Duodenal mucosa (tissue), 2 donors: Measurements from ENCODE around the gene ANKRD22.

Experiments
- H3K27ac ChIP-seq: one replicate; pipeline ENCODE4 v1.7.0; 2013; ENCODE audit warnings: low read depth, low read length
- H3K27me3 ChIP-seq, 2 donors: one replicate each; pipeline ENCODE4 v1.7.0; 2013; ENCODE audit warnings: low read length in 2 of 2, control low read depth in 1 of 2; ENCODE audit not compliant: insufficient read depth in 2 of 2, control insufficient read depth in 1 of 2
- H3K36me3 ChIP-seq, 2 donors: one replicate each; pipeline ENCODE4 v1.7.0; 2013; ENCODE audit warnings: low read length in 2 of 2, control low read depth in 1 of 2; ENCODE audit not compliant: insufficient read depth in 2 of 2, control insufficient read depth in 1 of 2
- H3K4me1 ChIP-seq, 2 donors: one replicate each; pipeline ENCODE4 v1.7.0; 2013; ENCODE audit warnings: low read length in 2 of 2, control low read depth in 1 of 2; ENCODE audit not compliant: insufficient read depth in 2 of 2, control insufficient read depth in 1 of 2
- H3K4me3 ChIP-seq, 2 donors: one replicate each; pipeline ENCODE4 v1.7.0; 2013; ENCODE audit warnings: low read length in 2 of 2, low read depth in 1 of 2
- H3K9ac ChIP-seq, 2 donors: one replicate each; pipeline ENCODE4 v1.7.0; 2013; ENCODE audit warnings: low read length in 2 of 2, low read depth in 1 of 2
- H3K9me3 ChIP-seq, 2 donors: one replicate each; pipeline ENCODE4 v1.7.0; 2013; ENCODE audit warnings: low read length in 2 of 2, control low read depth in 1 of 2; ENCODE audit not compliant: control insufficient read depth in 1 of 2

ANKRD22 gene

DNA sequence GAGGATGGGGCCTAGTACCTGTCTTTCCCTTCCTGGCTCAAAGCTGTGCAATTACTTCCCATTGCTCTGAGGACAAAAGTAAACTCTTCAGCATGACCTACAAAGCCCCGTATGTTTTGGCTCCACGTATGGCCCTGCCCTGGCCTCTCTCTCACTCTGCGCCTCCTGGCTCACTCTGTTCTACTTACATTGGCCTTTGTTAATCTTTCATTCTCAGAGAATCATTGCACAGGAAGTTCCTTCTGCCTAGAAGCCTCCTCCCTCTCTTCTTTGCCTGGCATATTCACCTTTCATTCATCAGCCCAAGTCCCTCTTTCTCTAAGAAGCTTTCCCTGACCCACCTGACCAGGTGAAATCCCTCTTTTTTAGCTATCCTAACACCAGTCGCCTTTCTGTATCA is 25.3 kb downstream of the ANKRD22 start:
- H3K36me3 ChIP-seq: no peaks in the 10 kb centered on the region
- no peak overlapping the region for H3K27ac ChIP-seq
- no peak overlapping the region for H3K9ac ChIP-seq
- H3K4me3 ChIP-seq: no peak overlapping the region
- H3K9me3 ChIP-seq: no peaks in the 10 kb centered on the region
- H3K27me3 ChIP-seq: no peaks in the 10 kb centered on the region
- peaks cover 0 to 6% of the 10 kb centered on the region in 2 donors for H3K4me1 ChIP-seq

DNA sequence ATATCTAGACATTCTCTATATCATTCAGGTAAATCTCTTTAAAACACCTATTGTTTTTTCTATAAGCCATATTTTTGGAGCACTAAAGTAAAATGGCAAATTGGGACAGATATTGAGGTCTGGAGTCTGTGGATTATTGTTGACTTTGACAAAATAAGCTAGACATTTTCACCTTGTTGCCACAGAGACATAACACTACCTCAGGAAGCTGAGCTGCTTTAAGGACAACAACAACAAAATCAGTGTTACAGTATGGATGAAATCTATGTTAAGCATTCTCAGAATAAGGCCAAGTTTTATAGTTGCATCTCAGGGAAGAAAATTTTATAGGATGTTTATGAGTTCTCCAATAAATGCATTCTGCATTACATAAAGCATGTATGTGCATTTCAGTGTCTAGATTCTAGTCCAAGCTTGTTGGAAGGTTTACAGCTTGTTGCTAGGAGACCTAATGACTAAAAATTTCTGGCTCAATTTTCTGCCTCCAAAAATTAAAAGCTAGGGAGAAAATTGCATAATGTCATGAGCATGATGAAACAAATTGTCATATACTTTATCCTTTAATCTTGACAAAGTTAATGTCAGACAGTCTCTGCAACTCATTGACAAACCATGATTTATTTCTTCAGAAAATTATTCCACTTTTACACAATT is 30.8 kb downstream of the ANKRD22 start:
- Histone ChIP-seq H3K27me3 (no peaks in the 10 kb centered on the region), H3K27ac (no peak overlapping the region), H3K9me3 (no peaks in the 10 kb centered on the region), H3K36me3 (no peaks in the 10 kb centered on the region), H3K9ac (no peak overlapping the region), H3K4me1 (peaks cover 0 to 6% of the 10 kb centered on the region in 2 donors), H3K4me3 (no peak overlapping the region)

DNA sequence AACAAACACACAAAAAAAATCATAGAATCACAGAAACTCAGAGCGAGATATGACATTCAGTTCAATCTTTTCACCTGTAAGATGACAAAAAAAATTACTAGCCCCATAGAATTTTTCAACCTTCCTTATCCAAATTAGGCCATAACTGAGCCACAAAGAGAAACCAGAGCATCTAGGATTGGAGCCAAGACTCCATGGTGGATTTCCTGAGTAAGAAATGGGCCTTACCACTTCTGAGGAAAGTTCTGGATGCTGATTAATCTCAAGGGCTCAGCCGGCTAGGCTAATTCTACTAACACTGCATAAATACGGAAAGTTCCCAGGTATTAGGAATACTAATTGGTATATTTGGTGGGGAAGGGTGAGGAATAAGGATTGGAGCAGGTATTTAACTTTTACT is 32.4 kb downstream of the ANKRD22 start:
- no peaks in the 10 kb centered on the region for H3K36me3 ChIP-seq
- no peaks in the 10 kb centered on the region for H3K9me3 ChIP-seq
- H3K9ac ChIP-seq: no peak overlapping the region
- H3K27ac ChIP-seq: no peak overlapping the region
- H3K4me1 ChIP-seq: no peaks in the 10 kb centered on the region
- no peak overlapping the region for H3K4me3 ChIP-seq
- H3K27me3 ChIP-seq: no peaks in the 10 kb centered on the region

GRCh38 chr10:88813200-88813599 is 38.4 kb downstream of the ANKRD22 start:
- H3K9ac ChIP-seq: no peak overlapping the region
- no peaks in the 10 kb centered on the region for H3K9me3 ChIP-seq
- no peaks in the 10 kb centered on the region for H3K4me1 ChIP-seq
- H3K27ac ChIP-seq: no peak overlapping the region
- H3K4me3 ChIP-seq: no peak overlapping the region
- no peaks in the 10 kb centered on the region for H3K36me3 ChIP-seq
- H3K27me3 ChIP-seq: peaks cover 0 to 4% of the 10 kb centered on the region in 2 donors

GRCh38 chr10:88810196-88810961 is 41.3 kb downstream of the ANKRD22 start:
- Histone ChIP-seq H3K4me1 (no peaks in the 10 kb centered on the region), H3K9me3 (no peaks in the 10 kb centered on the region), H3K36me3 (no peaks in the 10 kb centered on the region), H3K27ac (no peak overlapping the region), H3K4me3 (no peak overlapping the region), H3K9ac (no peak overlapping the region), H3K27me3 (peaks cover 0 to 4% of the 10 kb centered on the region in 2 donors)

- Histone ChIP-seq H3K27me3 (peaks cover 0 to 4% of the 10 kb centered on the region in 2 donors), H3K9ac (no peak overlapping the region), H3K36me3 (no peaks in the 10 kb centered on the region), H3K4me1 (no peaks in the 10 kb centered on the region), H3K4me3 (no peak overlapping the region), H3K9me3 (no peaks in the 10 kb centered on the region), H3K27ac (no peak overlapping the region)
Observed at GRCh38 chr10:88809621-88810020, 42.0 kb downstream of the ANKRD22 start.

GRCh38 chr10:88805924-88806323 is 45.7 kb downstream of the ANKRD22 start:
- no peak overlapping the region for H3K9ac ChIP-seq
- no peaks in the 10 kb centered on the region for H3K4me1 ChIP-seq
- H3K27me3 ChIP-seq: no peaks in the 10 kb centered on the region
- no peak overlapping the region for H3K27ac ChIP-seq
- H3K9me3 ChIP-seq: no peaks in the 10 kb centered on the region
- H3K36me3 ChIP-seq: no peaks in the 10 kb centered on the region
- H3K4me3 ChIP-seq: no peak overlapping the region

DNA sequence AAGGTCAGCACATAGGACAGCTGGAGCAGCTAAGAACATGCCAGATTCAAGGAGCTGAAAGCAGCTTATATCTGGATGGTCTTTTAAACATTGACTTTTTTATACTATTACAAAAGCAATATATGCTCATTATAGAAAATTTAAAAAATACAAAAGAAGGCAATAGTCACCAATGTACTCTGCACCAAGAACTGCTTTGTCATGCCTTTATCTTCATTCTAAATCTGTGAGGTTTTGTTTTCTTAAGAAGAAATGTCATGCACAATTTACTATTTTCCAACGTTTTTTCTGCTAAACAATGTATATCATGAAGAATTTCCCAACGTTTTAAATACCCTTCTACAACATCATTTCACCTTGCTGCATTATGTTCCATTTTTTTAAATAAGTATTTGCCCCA is 46.3 kb downstream of the ANKRD22 start:
- Histone ChIP-seq H3K27me3 (no peaks in the 10 kb centered on the region), H3K4me1 (no peaks in the 10 kb centered on the region), H3K9me3 (no peaks in the 10 kb centered on the region), H3K36me3 (no peaks in the 10 kb centered on the region), H3K9ac (no peak overlapping the region), H3K4me3 (no peak overlapping the region), H3K27ac (no peak overlapping the region)

DNA sequence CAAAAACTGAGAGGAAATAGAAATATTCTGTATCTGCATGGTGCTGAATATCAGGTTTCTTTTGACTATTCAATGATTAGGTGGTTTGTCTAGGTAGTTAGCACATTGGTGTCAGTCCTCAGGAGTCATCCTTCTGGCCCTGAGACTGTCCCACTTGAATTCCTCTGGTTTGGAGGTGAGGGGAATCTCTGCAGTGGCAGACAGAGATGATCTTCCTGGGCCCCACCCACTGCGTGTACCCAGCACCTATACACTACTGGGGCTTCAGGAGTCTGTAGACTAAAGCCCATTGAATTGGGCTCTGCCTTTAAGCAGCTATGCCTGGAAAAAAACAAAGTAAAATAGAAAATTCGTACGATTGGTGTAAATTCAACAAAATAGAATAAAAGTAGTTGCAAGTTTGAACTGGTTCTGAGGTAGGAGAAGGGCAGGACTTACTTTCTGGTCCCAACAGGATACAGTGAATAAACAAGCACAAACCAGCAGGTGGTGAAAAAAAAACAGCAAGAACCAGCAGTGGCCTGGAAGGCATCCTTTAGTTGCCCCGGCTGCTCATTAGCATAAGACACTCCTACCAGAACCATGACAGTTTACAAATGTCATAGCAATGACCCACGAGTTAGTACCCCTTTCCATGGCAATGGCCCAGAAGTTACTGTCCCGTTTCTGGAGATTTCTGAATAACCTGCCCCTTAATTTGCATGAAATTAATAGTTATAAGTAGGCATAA is 47.4 kb downstream of the ANKRD22 start:
- H3K27me3 ChIP-seq: no peaks in the 10 kb centered on the region
- no peaks in the 10 kb centered on the region for H3K36me3 ChIP-seq
- H3K27ac ChIP-seq: no peak overlapping the region
- no peak overlapping the region for H3K4me3 ChIP-seq
- no peaks in the 10 kb centered on the region for H3K9me3 ChIP-seq
- no peak overlapping the region for H3K9ac ChIP-seq
- H3K4me1 ChIP-seq: no peaks in the 10 kb centered on the region

GRCh38 chr10:88803641-88804040 is 48.0 kb downstream of the ANKRD22 start:
- H3K36me3 ChIP-seq: no peaks in the 10 kb centered on the region
- H3K9me3 ChIP-seq: no peaks in the 10 kb centered on the region
- H3K4me1 ChIP-seq: no peaks in the 10 kb centered on the region
- H3K4me3 ChIP-seq: no peak overlapping the region
- no peaks in the 10 kb centered on the region for H3K27me3 ChIP-seq
- no peak overlapping the region for H3K27ac ChIP-seq
- no peak overlapping the region for H3K9ac ChIP-seq
